Gastrocnemius medialis (tissue), 4 donors: ENCODE data around the gene RPP25. TPM values are rescaled to one million over a fixed set of nuclear protein-coding genes. Genes with fewer than 3 reads are reported as not detected.

Experiments
- ATAC-seq, 2 donors: fragments of 150-250 bp; one replicate each; pipeline ENCODE4 v1.9.1; 2016
- DNase-seq, 2 donors: peaks; one replicate each; pipeline ENCODE4 v3.0.0-alpha.2; 2019
- H3K27ac ChIP-seq, 4 donors: fragments of 200-600 bp; sonication (generic); 1 replicate in 1 of 4; 2 replicates in 3 of 4; pipeline ENCODE4 v1.5.1; 2016 to 2018; ENCODE audit warnings: mild to moderate bottlenecking in 2 of 4, moderate library complexity in 1 of 4
- H3K27me3 ChIP-seq, 3 donors: fragments of 200-600 bp; sonication (generic) in 2 of 3; 1 replicate in 1 of 3; 2 replicates in 2 of 3; pipeline versions ENCODE4 v1.5.1 to v1.6.0; 2016 to 2019; ENCODE audit warnings: mild to moderate bottlenecking in 1 of 3, moderate library complexity in 1 of 3
- H3K36me3 ChIP-seq, 2 donors: fragments of 200-600 bp; sonication (generic) in 1 of 2; one replicate each; pipeline ENCODE4 v1.5.1; 2017 to 2018
- H3K4me1 ChIP-seq, 2 donors: fragments of 200-600 bp; sonication (generic) in 1 of 2; one replicate each; pipeline ENCODE4 v1.5.1; 2016 to 2017; ENCODE audit warnings: mild to moderate bottlenecking in 2 of 2
- H3K4me3 ChIP-seq, 4 donors: fragments of 200-600 bp; sonication (generic) in 3 of 4; 1 replicate in 1 of 4; 2 replicates in 3 of 4; pipeline ENCODE4 v1.5.1; 2016 to 2019; ENCODE audit warnings: mild to moderate bottlenecking in 2 of 4
- H3K9me3 ChIP-seq, 3 donors: fragments of 200-600 bp; sonication (generic) in 2 of 3; 1 replicate in 1 of 3; 2 replicates in 2 of 3; pipeline ENCODE4 v1.5.1; 2016 to 2019
- POLR2A ChIP-seq, 2 donors: fragments of 450-650 bp; IDR thresholded peaks; one replicate each; pipeline ENCODE4 v1.6.1; 2017; ENCODE audit warnings: antibody characterized with exemption in 2 of 2, mild to moderate bottlenecking in 2 of 2, moderate library complexity in 2 of 2
- in situ Hi-C, 4 donors: fragments of 200-750 bp; cut with MboI; loops; one replicate each; pipeline versions ENCODE4 v1.15.0 to v1.8.0; 2017; ENCODE audit warnings: low sequenced_read_pairs in 4 of 4
- intact Hi-C: fragments of 100-400 bp; cut with DNase I; formaldehyde crosslinking; loops from one replicate; pipeline ENCODE4 v1.15.1; 2023; ENCODE audit warnings: low total_unique reads
- total RNA-seq, 4 donors: library from RNA; depleted of rRNA; stranded (reverse); fragments of >200 nt; gene quantifications; one replicate each; pipeline versions ENCODE4 v1.1.0 to v1.2.3, GENCODE V29; 2016
- TF ChIP-seq, protein P1 (sequence below), 5 experiments: fragments of 450-650 bp in 3 of 5; fragments of 200-600 bp in 2 of 5; sonication (generic) in 2 of 5; IDR thresholded peaks in 4 of 5; conservative IDR thresholded peaks in 1 of 5; 1 replicate in 4 of 5; 2 replicates in 1 of 5; pipeline ENCODE4 v1.5.1; 2016 to 2019; ENCODE audit warnings: antibody characterized with exemption in 5 of 5, mild to moderate bottlenecking in 3 of 5, moderate library complexity in 3 of 5

Gene RPP25
- total RNA-seq, 4 donors from 2014 or later: 1.0 to 5.1 (median 1.9) TPM

DNA sequence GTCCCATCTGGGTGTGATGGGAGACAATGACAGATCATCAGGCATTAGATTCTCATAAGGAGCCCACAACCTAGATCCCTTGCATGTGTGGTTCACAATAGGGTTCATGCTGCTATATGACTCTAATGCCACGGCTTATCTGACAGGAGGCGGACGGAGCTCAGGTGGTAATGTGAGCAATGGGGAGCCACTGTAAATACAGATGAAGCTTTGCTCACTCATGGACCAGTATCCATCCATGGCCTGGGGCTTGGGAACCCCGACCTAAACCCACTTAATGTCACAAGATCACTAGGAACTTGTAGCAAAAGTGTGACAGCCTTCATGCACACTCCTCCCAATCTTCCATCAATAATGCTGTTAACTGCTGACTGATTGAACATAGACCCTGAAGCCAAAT is 47.9 kb downstream of the RPP25 start:
- no peaks in the 10 kb centered on the region for H3K9me3 ChIP-seq
- intact Hi-C loops (no loop called here), in situ Hi-C loops (no loop called here)
- H3K4me3 ChIP-seq: no peak overlapping the region
- ATAC-seq (no peak), DNase-seq (no peak)
- no peaks in the 10 kb centered on the region for H3K27me3 ChIP-seq
- H3K4me1 ChIP-seq: peaks cover 12 to 17% of the 10 kb centered on the region in 2 donors
- TF ChIP-seq, protein P1, sequence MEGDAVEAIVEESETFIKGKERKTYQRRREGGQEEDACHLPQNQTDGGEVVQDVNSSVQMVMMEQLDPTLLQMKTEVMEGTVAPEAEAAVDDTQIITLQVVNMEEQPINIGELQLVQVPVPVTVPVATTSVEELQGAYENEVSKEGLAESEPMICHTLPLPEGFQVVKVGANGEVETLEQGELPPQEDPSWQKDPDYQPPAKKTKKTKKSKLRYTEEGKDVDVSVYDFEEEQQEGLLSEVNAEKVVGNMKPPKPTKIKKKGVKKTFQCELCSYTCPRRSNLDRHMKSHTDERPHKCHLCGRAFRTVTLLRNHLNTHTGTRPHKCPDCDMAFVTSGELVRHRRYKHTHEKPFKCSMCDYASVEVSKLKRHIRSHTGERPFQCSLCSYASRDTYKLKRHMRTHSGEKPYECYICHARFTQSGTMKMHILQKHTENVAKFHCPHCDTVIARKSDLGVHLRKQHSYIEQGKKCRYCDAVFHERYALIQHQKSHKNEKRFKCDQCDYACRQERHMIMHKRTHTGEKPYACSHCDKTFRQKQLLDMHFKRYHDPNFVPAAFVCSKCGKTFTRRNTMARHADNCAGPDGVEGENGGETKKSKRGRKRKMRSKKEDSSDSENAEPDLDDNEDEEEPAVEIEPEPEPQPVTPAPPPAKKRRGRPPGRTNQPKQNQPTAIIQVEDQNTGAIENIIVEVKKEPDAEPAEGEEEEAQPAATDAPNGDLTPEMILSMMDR (IDR thresholded peaks at IDR 0.05 in 4 of 5, conservative IDR thresholded peaks at IDR 0.05 in 1 of 5): no peak
- TF ChIP-seq POLR2A (IDR thresholded peaks at IDR 0.05): no peak
- H3K27ac ChIP-seq: no peak overlapping the region
- peaks cover 0 to 35% of the 10 kb centered on the region in 2 donors for H3K36me3 ChIP-seq

DNA sequence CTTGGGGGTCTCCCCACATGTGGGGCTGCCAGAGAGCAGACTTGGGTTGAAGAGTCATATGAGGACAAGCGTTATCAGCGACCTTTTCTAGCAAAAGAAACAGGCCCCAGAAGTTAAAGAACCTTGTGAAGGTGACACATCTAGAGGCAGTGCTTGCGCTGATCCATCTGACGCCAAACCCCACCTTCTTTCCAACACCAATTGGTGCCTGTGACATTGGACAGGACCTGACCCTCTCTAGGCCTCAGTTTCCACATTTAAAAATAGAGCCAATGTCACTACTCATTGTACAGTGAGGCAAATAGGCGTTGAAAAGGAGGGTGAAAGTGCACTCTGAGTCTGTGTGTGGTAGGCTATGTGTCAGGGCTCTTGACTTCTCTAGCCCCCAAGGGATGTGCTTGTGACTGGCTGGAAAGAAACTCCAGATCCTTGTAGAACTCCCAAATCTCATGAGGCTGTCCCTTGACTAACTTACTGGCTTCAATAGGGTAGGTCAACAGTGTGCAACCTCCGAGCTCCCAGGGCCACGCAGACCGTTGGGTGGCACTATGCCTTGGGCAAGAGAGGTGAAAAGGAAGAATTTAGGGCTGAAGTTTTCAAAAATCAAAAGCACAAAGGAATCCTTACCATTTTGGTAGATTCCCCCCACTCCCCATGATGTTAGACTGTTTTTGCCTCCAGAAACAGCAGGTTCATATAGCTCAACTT is 49.3 kb downstream of the RPP25 start:
- no peaks in the 10 kb centered on the region for H3K27me3 ChIP-seq
- intact Hi-C loops (loop anchor here (2.0 kb wide), 1 partner anchor 65 kb away; the partner anchor contains the start of gene ULK3), in situ Hi-C loops (no loop called here)
- DNase-seq (peak in 1 of 2 donors; percentile 48), ATAC-seq (peak; percentile 50 to 55)
- H3K4me1 ChIP-seq: peaks cover 12 to 17% of the 10 kb centered on the region in 2 donors
- peaks cover 0 to 38% of the 10 kb centered on the region in 2 donors for H3K36me3 ChIP-seq
- no peaks in the 10 kb centered on the region for H3K9me3 ChIP-seq
- TF ChIP-seq, protein P1 (IDR thresholded peaks at IDR 0.05 in 4 of 5, conservative IDR thresholded peaks at IDR 0.05 in 1 of 5): no peak
- no peak for TF ChIP-seq POLR2A (IDR thresholded peaks at IDR 0.05)
- H3K4me3 ChIP-seq: peak overlapping the region; percentile 62 to 100 (median 87)
- peak overlapping the region; percentile 84 to 96 (median 95) for H3K27ac ChIP-seq

DNA sequence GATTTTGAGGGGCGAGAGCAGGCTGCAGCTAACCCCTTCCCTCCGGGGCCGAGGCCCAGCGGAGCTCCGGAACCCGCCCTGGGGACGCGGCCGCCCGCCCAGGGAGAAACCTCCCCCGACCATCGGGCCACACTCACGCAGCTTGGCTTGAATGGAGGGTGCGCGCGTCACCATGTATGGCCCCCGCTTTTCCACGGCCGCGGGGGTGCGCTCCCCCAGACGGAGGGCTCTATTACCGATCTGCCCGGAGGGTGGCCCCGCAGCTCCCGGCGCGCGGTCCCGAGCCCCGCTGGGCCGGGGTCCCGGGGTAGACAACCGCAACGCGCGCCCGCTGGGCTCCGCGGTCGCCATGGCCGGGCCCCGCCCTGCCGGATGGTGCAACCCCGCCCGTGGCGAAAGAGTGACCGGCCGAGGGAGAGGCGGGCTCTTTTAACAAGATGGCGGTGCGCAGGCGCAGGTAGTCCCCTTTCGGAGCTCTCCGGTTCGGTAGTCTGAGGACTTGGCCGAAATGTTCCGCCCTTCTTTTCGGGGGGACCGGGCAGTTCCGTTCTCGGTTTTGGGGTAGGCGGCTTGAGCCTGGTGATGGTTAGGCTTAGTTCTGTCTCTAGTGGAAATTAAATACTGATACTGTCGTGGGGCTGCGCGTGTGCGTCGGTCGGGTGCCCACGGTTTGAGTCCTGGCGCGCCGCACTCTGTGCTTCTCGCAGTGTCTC is 50.0 kb downstream of the RPP25 start, which contains the start of gene FAM219B:
Gene FAM219B, minus strand, starts transcription at position 402 of the 713 bp plus-strand sequence. Its CDS starts 51 bp downstream, at position 351.
- peak; percentile 91 for DNase-seq
- peak within 1 kb of the TSS; percentile 84 to 96 (median 95) for H3K27ac ChIP-seq
- intact Hi-C loops: loop anchor here (1.0 to 2.0 kb wide), 2 partner anchors 32 to 64 kb away; partner anchors contain the start of genes COX5A and ULK3
- peaks cover 12 to 23% of the 10 kb centered on the region in 2 donors for H3K4me1 ChIP-seq
- H3K9me3 ChIP-seq: no peaks in the 10 kb centered on the region
- H3K36me3 ChIP-seq: peaks cover 0 to 38% of the 10 kb centered on the region in 2 donors
- peak within 1 kb of the TSS; percentile 62 to 100 (median 87) for H3K4me3 ChIP-seq
- no peaks in the 10 kb centered on the region for H3K27me3 ChIP-seq
- peak; percentile 91 to 95 for ATAC-seq
- in situ Hi-C loops: no loop called here
- TF ChIP-seq POLR2A (IDR thresholded peaks at IDR 0.05): peak; percentile 90 to 95
- TF ChIP-seq, protein P1 (IDR thresholded peaks at IDR 0.05 in 4 of 5, conservative IDR thresholded peaks at IDR 0.05 in 1 of 5): no peak

DNA sequence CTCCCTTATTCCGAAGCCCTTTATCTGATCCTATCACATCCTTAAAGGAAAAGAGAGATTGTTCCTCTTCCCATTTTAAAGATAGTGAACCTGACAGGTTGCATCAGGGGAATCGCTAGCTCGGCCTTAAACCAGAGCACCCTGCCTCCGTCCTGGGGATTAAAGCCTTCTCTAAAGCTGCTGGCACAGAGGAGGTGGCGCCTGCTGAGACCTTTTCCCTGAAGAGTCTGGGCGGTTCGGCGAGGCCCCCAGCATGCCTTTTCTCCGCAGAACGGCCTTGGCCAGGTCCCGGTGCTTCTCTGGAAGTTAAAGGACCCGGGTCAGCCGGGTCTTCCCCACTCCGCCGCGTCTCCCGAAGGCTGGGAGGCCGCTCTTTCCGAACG is 50.5 kb downstream of the RPP25 start:
- Histone ChIP-seq H3K9me3 (no peaks in the 10 kb centered on the region), H3K27ac (peak overlapping the region; percentile 84 to 96 (median 95)), H3K36me3 (peaks cover 0 to 37% of the 10 kb centered on the region in 2 donors), H3K4me1 (peaks cover 16 to 28% of the 10 kb centered on the region in 2 donors), H3K4me3 (peak overlapping the region; percentile 62 to 100 (median 87)), H3K27me3 (no peaks in the 10 kb centered on the region)
- ATAC-seq (peak; percentile 26 to 28), DNase-seq (no peak)
- in situ Hi-C loops: no loop called here
- intact Hi-C loops: loop anchor here (1.0 to 2.0 kb wide), 2 partner anchors 32 to 63 kb away; partner anchors contain the start of genes COX5A and ULK3
- TF ChIP-seq, protein P1 (IDR thresholded peaks at IDR 0.05 in 4 of 5, conservative IDR thresholded peaks at IDR 0.05 in 1 of 5): no peak
- no peak for TF ChIP-seq POLR2A (IDR thresholded peaks at IDR 0.05)

Other genes with a start within 250 kb of the RPP25 start
- gene CYP1A1, start 231.2 kb downstream of the RPP25 start, total RNA-seq: 1 to 10 TPM in 2 of 4 donors, under 1 TPM in 2; 0.41 to 3.0 (median 1.6) TPM
- not detected for gene CYP1A2, start 207.9 kb downstream of the RPP25 start, total RNA-seq
- gene CSK, start 174.7 kb downstream of the RPP25 start, total RNA-seq: 10 to 100 TPM in 2 of 4 donors, 1 to 10 TPM in 2; 6.4 to 11.7 (median 10.8) TPM
- not detected for gene LMAN1L, start 143.9 kb downstream of the RPP25 start, total RNA-seq
- gene CPLX3, start 130.1 kb downstream of the RPP25 start, total RNA-seq: not detected
- gene ULK3, start 113.6 kb downstream of the RPP25 start, total RNA-seq: 10 to 100 TPM; 39.0 to 56.5 (median 48.1) TPM
- gene SCAMP2, start 83.4 kb downstream of the RPP25 start, total RNA-seq: 100 to 1,000 TPM in 1 of 4 donors, 10 to 100 TPM in 3; 46.3 to 122 (median 74.3) TPM
- gene MPI, start 66.7 kb downstream of the RPP25 start, total RNA-seq: 100 to 1,000 TPM in 2 of 4 donors, 10 to 100 TPM in 2; 66.7 to 129 (median 98.5) TPM
- gene FAM219B, start 49.9 kb downstream of the RPP25 start, total RNA-seq: 10 to 100 TPM; 28.2 to 32.9 (median 31.2) TPM
- gene COX5A, start 18.7 kb downstream of the RPP25 start, total RNA-seq: 100 to 1,000 TPM; 425 to 558 (median 512) TPM
- gene SCAMP5, start 38.8 kb upstream of the RPP25 start, total RNA-seq: under 1 TPM in 1 of 4 donors, not detected in 3; 0.47 TPM
- gene PPCDC, start 66.8 kb upstream of the RPP25 start, total RNA-seq: 10 to 100 TPM in 2 of 4 donors, 1 to 10 TPM in 2; 5.5 to 20.2 (median 11.9) TPM
- 1 to 10 TPM; 1.6 to 3.8 (median 2.6) TPM for gene C15orf39, start 245.1 kb upstream of the RPP25 start, total RNA-seq